ENCODE results near the gene SHROOM1.

DNA sequence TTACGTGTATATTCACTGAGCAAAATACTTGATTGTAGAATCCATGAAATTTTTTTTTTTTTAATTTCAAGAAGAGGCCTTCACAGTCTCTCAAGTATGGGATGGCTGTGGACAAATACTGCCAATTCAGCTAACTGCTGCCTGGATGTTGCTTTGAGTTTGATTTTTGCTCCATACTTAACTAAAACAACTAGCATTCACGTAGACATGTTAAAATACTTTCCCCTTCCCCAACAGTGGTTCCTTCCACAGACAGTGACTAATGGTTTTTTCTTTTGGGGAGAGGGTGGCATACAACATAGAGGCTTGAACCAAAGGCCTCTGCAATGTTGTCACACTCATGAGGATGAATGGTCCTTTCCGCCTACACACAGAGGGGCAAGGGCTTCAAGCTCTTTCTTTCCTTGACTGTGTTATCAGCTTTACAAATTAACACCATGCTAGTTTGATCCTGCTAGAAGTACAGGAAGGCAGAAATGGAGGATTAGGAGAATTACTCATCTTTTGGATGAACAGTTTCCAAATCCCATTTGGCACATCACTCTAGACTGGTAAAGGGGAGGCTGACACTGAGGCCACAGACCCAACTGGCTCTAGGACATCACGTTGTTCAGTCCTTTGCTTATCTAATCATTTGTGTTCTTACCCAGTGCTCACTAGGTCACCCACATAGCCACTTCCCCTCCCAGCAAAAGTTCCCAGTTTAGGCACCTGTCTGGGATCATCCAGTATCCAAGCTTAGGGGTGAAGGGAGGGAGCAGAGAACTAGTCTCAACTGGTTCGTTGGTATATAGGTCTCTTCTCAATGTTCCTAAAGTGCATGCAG lies 41.2 kb upstream of the SHROOM1 start:
- TF ChIP-seq, protein P1, sequence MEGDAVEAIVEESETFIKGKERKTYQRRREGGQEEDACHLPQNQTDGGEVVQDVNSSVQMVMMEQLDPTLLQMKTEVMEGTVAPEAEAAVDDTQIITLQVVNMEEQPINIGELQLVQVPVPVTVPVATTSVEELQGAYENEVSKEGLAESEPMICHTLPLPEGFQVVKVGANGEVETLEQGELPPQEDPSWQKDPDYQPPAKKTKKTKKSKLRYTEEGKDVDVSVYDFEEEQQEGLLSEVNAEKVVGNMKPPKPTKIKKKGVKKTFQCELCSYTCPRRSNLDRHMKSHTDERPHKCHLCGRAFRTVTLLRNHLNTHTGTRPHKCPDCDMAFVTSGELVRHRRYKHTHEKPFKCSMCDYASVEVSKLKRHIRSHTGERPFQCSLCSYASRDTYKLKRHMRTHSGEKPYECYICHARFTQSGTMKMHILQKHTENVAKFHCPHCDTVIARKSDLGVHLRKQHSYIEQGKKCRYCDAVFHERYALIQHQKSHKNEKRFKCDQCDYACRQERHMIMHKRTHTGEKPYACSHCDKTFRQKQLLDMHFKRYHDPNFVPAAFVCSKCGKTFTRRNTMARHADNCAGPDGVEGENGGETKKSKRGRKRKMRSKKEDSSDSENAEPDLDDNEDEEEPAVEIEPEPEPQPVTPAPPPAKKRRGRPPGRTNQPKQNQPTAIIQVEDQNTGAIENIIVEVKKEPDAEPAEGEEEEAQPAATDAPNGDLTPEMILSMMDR (IDR thresholded peaks at IDR 0.05; ENCODE audit: low read depth, low read length), result no peak
- TF ChIP-seq POLR2A (IDR thresholded peaks at IDR 0.05; ENCODE audit: extremely low read depth, insufficient read length) (no peak), MYC (IDR thresholded peaks at IDR 0.05; ENCODE audit: low read depth, low read length) (no peak)
- TF ChIP-seq, protein P2, sequence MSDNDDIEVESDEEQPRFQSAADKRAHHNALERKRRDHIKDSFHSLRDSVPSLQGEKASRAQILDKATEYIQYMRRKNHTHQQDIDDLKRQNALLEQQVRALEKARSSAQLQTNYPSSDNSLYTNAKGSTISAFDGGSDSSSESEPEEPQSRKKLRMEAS (IDR thresholded peaks at IDR 0.05; ENCODE audit: low read depth, low read length), result no peak
